HCT116 (cell line): ENCODE data around the gene USP12. TPM values are rescaled to one million over a fixed set of nuclear protein-coding genes. Genes with fewer than 3 reads are reported as not detected.
"Not testable (repeated sequence)": the region's sequence is repeated elsewhere in the genome, so short reads cannot be mapped to it uniquely, and the experiment has no call there.

ENCODE experiments used
- ATAC-seq: fragments of 200-7000 bp; cut with Tn5 transposase; 2 replicates; pipeline ENCODE4 v1.9.1; 2020; ENCODE audit warnings: mild to moderate bottlenecking, moderate library complexity
- BruUV-seq: library from RNA; stranded (reverse); fragments of 400-500 nt; replicated peaks from 2 replicates; lab custom pipeline; 2021; lab: Mats Ljungman, UMichigan
- CTCF ChIA-PET: fragments of 300-600 bp; sonication (Branson Sonifier 250); formaldehyde crosslinking; loops from one replicate; lab custom pipeline; 2021; ENCODE audit warnings: antibody characterized with exemption; lab: Charles Lee
- POLR2A ChIA-PET: fragments of 300-600, 350-600 bp; sonication (Branson Sonifier 250); formaldehyde crosslinking; loops from one replicate; lab custom pipeline; 2021; ENCODE audit warnings: antibody characterized with exemption; lab: Charles Lee
- RAD21 ChIA-PET, 2 experiments: fragments of 300-600 bp; sonication (Branson Sonifier 250); formaldehyde crosslinking; loops; one replicate each; lab custom pipeline; 2023; ENCODE audit warnings: low total read pairs in 2 of 2; ENCODE audit not compliant: uncharacterized antibody in 2 of 2, unreplicated experiment in 2 of 2, low non-redundant PET in 1 of 2; lab: Charles Lee
- DNase-seq: peaks from one replicate; pipeline ENCODE4 v3.0.0-alpha.2; 2010; ENCODE audit warnings: low read depth, low spot score
- H2AFZ ChIP-seq: fragments of 200-600 bp; shearing (Covaris generic), sonication (generic); 2 replicates; pipeline ENCODE4 v1.6.1; 2017; ENCODE audit warnings: low read depth, mixed run types, mixed read lengths, antibody characterized with exemption, low read length; ENCODE audit not compliant: poor library complexity, severe bottlenecking
- H3K27ac ChIP-seq: 2 replicates; pipeline ENCODE4 v1.5.1; 2012; ENCODE audit warnings: low read depth, low read length
- H3K27me3 ChIP-seq: fragments of 200-600 bp; sonication (generic); 2 replicates; pipeline ENCODE4 v1.6.1; 2016; ENCODE audit warnings: mixed run types, low read length, mixed read lengths; ENCODE audit not compliant: insufficient read depth
- H3K36me3 ChIP-seq, 2 experiments: fragments of 200-500 bp in 1 of 2; fragments of 200-600 bp in 1 of 2; sonication (Bioruptor generic) in 1 of 2; sonication (generic) in 1 of 2; 2 replicates each; pipeline versions ENCODE4 v1.5.1 to v1.6.1; 2014 to 2016; ENCODE audit warnings: low read length in 2 of 2, inconsistent platforms in 1 of 2, mixed read lengths in 1 of 2, mixed run types in 1 of 2; ENCODE audit not compliant: insufficient read depth in 2 of 2, control insufficient read depth in 1 of 2
- H3K4me1 ChIP-seq, 2 experiments: fragments of 200-600 bp in 1 of 2; sonication (generic) in 1 of 2; 2 replicates each; pipeline versions ENCODE4 v1.5.1 to v1.6.1; 2012 to 2017; ENCODE audit warnings: low read length in 2 of 2, inconsistent platforms in 1 of 2, mild to moderate bottlenecking in 1 of 2, mixed read lengths in 1 of 2, mixed run types in 1 of 2, moderate library complexity in 1 of 2; ENCODE audit not compliant: insufficient read depth in 2 of 2, control insufficient read depth in 1 of 2
- H3K4me2 ChIP-seq: fragments of 200-600 bp; sonication (generic); 2 replicates; pipeline ENCODE4 v1.6.1; 2017; ENCODE audit warnings: mixed run types, low read length, mixed read lengths
- H3K4me3 ChIP-seq, 2 experiments: fragments of 200-600 bp in 1 of 2; sonication (generic) in 1 of 2; replicated peaks in 1 of 2; 2 replicates each; pipeline ENCODE4 v1.5.1; 2011 to 2016; ENCODE audit warnings: low read length in 2 of 2, control low read depth in 1 of 2, low read depth in 1 of 2, mild to moderate bottlenecking in 1 of 2, mixed read lengths in 1 of 2, mixed run types in 1 of 2
- H3K79me2 ChIP-seq: fragments of 200-600 bp; sonication (generic); 2 replicates; pipeline ENCODE4 v1.6.1; 2017; ENCODE audit warnings: mild to moderate bottlenecking, mixed run types, low read length, moderate library complexity, mixed read lengths; ENCODE audit not compliant: insufficient read depth
- H3K9ac ChIP-seq: fragments of 200-600 bp; sonication (generic); 2 replicates; pipeline ENCODE4 v1.6.1; 2016; ENCODE audit warnings: low read length, mixed read lengths
- H3K9me2 ChIP-seq: fragments of 200-600 bp; sonication (generic), shearing (Covaris generic); 2 replicates; pipeline ENCODE4 v1.6.1; 2017; ENCODE audit warnings: mixed run types, mild to moderate bottlenecking, moderate library complexity; ENCODE audit not compliant: insufficient read depth
- H3K9me3 ChIP-seq, 2 experiments: fragments of 200-500 bp in 1 of 2; fragments of 200-600 bp in 1 of 2; sonication (Bioruptor generic) in 1 of 2; sonication (generic) in 1 of 2; 2 replicates each; pipeline ENCODE4 v1.6.1; 2014 to 2017; ENCODE audit warnings: low read length in 2 of 2, mixed read lengths in 2 of 2, inconsistent platforms in 1 of 2, low read depth in 1 of 2, mild to moderate bottlenecking in 1 of 2, mixed run types in 1 of 2, moderate library complexity in 1 of 2; ENCODE audit not compliant: control insufficient read depth in 1 of 2, insufficient read depth in 1 of 2
- H4K20me1 ChIP-seq: fragments of 200-600 bp; sonication (generic), shearing (Covaris generic); 2 replicates; pipeline ENCODE4 v1.6.1; 2017; ENCODE audit warnings: mixed run types, mild to moderate bottlenecking, moderate library complexity; ENCODE audit not compliant: insufficient read depth
- EGR1 ChIP-seq: IDR thresholded peaks from 2 replicates; pipeline ENCODE4 v1.6.1; 2012; ENCODE audit warnings: low read depth
- MAX ChIP-seq: IDR thresholded peaks from 2 replicates; pipeline ENCODE4 v1.6.1; 2012
- RAD21 ChIP-seq: IDR thresholded peaks from 2 replicates; pipeline ENCODE4 v1.6.1; 2012; ENCODE audit warnings: low read depth, mild to moderate bottlenecking
- TCF7L2 ChIP-seq: IDR thresholded peaks from 2 replicates; pipeline ENCODE4 v1.7.0; 2011; ENCODE audit warnings: borderline replicate concordance, inconsistent platforms; ENCODE audit not compliant: insufficient read depth, insufficient read length; ENCODE audit errors: extremely low read depth
- intact Hi-C: fragments of 100-400 bp; cut with micrococcal nuclease; formaldehyde crosslinking; loops from 2 replicates; pipeline ENCODE4 v1.10.0; 2022
- total RNA-seq: library from RNA; stranded (reverse); gene quantifications from one replicate; pipeline ENCODE4 v1.2.1, GENCODE V29; 2021; ENCODE audit not compliant: unreplicated experiment

USP12 gene
- total RNA-seq, 1 experiment from 2014 or later, result 28.3 TPM

- ChIA-PET CTCF (no interaction called here), POLR2A (no interaction called here), RAD21 (no interaction called here)
- no peaks in the 10 kb centered on the region for H3K9me3 ChIP-seq
- DNase-seq, result no peak
- ATAC-seq, result no peak
- no peaks in the 10 kb centered on the region for H3K4me1 ChIP-seq
- intact Hi-C loops, result no loop called here
- H3K9ac ChIP-seq, result no peak overlapping the region
- TF ChIP-seq MAX (no peak), EGR1 (no peak)
- H2AFZ ChIP-seq, result no peak overlapping the region
- 0 out of 2 replicates have a peak, but pooled peaks cover 4% of the 10 kb centered on the region for H3K79me2 ChIP-seq
- no peaks in the 10 kb centered on the region for H3K27me3 ChIP-seq
- H3K36me3 ChIP-seq, result no peaks in the 10 kb centered on the region
- H3K4me3 ChIP-seq, result no peak overlapping the region
- no peak overlapping the region for H3K27ac ChIP-seq
- BruUV-seq, result no TSS peak
- H4K20me1 ChIP-seq, result peaks cover 4% of the 10 kb centered on the region
- H3K9me2 ChIP-seq, result no peaks in the 10 kb centered on the region
- H3K4me2 ChIP-seq, result no peak overlapping the region
Measured at GRCh38 chr13:27073186-27073585, 98.4 kb downstream of the USP12 start.

DNA sequence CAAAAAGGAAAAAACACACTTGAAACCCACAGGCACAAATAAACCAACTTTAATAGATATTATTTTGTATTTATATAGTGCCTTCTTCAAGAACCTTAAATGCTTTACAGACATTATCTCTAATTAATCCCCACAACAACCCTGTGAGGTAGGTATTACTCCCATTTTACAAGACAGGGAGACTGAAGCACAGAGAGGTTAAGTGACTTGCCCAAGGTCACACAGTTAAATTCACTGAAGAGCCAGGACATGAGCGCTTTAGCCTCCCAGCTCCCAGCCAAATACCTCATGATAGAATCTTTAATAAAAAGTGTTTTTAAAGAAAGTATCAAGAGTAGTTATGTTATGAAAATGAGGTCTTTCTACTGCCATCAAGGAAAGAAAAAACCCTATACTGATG is 105.5 kb downstream of the USP12 start:
- H2AFZ ChIP-seq, H3K9ac ChIP-seq, H3K79me2 ChIP-seq, H3K9me2 ChIP-seq, H3K27me3 ChIP-seq, H3K4me1 ChIP-seq, H4K20me1 ChIP-seq, H3K4me3 ChIP-seq, CTCF ChIA-PET, intact Hi-C loops, H3K4me2 ChIP-seq, ATAC-seq, H3K27ac ChIP-seq, H3K9me3 ChIP-seq, POLR2A ChIA-PET, BruUV-seq, DNase-seq, RAD21 ChIA-PET: not testable (repeated sequence)
- peaks cover 0 to 13% of the 10 kb centered on the region in 2 experiments; a peak in 3 of 4 replicates for H3K36me3 ChIP-seq

- no peaks in the 10 kb centered on the region for H4K20me1 ChIP-seq
- ChIA-PET RAD21 (no interaction called here), POLR2A (no interaction called here), CTCF (no interaction called here)
- H3K4me2 ChIP-seq, result no peak overlapping the region
- peaks cover 0 to 13% of the 10 kb centered on the region in 2 experiments; a peak in 3 of 4 replicates for H3K36me3 ChIP-seq
- no peaks in the 10 kb centered on the region for H3K4me1 ChIP-seq
- TF ChIP-seq TCF7L2 (no peak), RAD21 (no peak)
- H2AFZ ChIP-seq, result no peak overlapping the region
- DNase-seq, result no peak
- intact Hi-C loops, result no loop called here
- 0 out of 4 replicates have a peak, but pooled peaks cover 4 to 5% of the 10 kb centered on the region in 2 experiments for H3K9me3 ChIP-seq
- no peaks in the 10 kb centered on the region for H3K27me3 ChIP-seq
- no peak overlapping the region for H3K4me3 ChIP-seq
- H3K9me2 ChIP-seq, result no peaks in the 10 kb centered on the region
- BruUV-seq, result no TSS peak
- H3K27ac ChIP-seq, result no peak overlapping the region
- no peak overlapping the region for H3K9ac ChIP-seq
- H3K79me2 ChIP-seq, result no peaks in the 10 kb centered on the region
- no peak for ATAC-seq
Measured at GRCh38 chr13:27065582-27065981, 106.0 kb downstream of the USP12 start.
